IMR-90 (cell line): ENCODE data around the gene CADM2.

ENCODE experiments used
- CTCF ChIP-seq: conservative IDR thresholded peaks from 2 replicates; pipeline ENCODE4 v1.5.1; 2012; ENCODE audit warnings: mild to moderate bottlenecking, low read depth, low read length, improper control_type of control experiment
- ELK1 ChIP-seq: fragments of 150-350 bp; IDR thresholded peaks from 2 replicates; pipeline ENCODE4 v1.6.1; 2016; ENCODE audit warnings: low read depth, mild to moderate bottlenecking, low read length, moderate library complexity, borderline replicate concordance
- MAZ ChIP-seq: IDR thresholded peaks from 2 replicates; pipeline ENCODE4 v1.6.1; 2012; ENCODE audit warnings: low read depth, mild to moderate bottlenecking, low read length, improper control_type of control experiment, moderate library complexity, borderline replicate concordance
- MXI1 ChIP-seq: IDR thresholded peaks from 2 replicates; pipeline ENCODE4 v1.6.1; 2012; ENCODE audit warnings: low read depth, mild to moderate bottlenecking, low read length, moderate library complexity, borderline replicate concordance
- POLR2A ChIP-seq: IDR thresholded peaks from 2 replicates; pipeline ENCODE4 v1.6.1; 2012; ENCODE audit warnings: mild to moderate bottlenecking, low read depth, low read length
- RAD21 ChIP-seq: IDR thresholded peaks from 2 replicates; pipeline ENCODE4 v1.6.1; 2012; ENCODE audit warnings: low read length, improper control_type of control experiment

GRCh38 chr3:85837402-85837801 lies 878.6 kb downstream of the CADM2 start:
- no peak for TF ChIP-seq MAZ
- TF ChIP-seq CTCF, result no peak
- TF ChIP-seq POLR2A, result no peak
- TF ChIP-seq MXI1, result no peak
- TF ChIP-seq ELK1, result no peak
- TF ChIP-seq RAD21, result no peak
